HuH-7 (cell line): ENCODE results near the gene SYNDIG1.

Experiments used
- DNase-seq: peaks from one replicate; pipeline ENCODE4 v3.0.0; 2011; ENCODE audit warnings: low spot score

The SYNDIG1 gene

DNA sequence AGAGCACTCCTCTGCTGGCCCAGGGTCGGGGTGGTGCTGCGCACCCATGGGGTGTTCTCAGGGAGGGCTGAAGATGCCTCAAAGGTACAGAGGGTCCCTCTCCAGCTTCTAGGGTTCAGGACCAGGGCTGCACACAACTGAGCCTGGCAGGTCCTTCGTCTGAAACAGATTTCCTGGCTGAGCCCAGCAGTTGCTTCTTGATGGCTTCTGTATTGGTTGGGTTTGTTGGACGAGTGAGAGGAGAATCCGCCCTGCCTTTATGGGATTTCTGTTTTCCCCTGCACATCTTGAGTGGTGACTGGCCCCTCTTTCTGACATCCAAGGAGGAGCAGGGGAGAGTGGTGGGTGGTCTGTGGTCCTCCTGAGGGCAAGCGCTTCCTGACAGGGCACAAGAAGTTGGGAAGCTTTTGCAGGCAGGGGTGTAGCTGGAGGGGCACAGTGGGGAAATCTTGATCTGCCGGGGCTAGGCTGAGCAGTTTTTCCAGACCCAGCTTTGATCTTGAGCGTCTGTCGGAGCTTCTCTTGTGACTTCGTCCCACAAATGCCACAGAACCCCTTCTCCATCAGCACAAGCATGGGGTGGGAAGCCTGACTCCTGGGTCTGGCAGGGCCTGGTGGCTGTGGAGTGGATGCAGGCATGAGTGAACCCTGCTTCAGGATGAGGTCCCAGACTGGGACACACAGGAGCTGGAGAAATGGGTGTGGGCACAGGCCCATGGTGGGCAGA is 116.5 kb downstream of the SYNDIG1 start:
- no peak for DNase-seq

DNA sequence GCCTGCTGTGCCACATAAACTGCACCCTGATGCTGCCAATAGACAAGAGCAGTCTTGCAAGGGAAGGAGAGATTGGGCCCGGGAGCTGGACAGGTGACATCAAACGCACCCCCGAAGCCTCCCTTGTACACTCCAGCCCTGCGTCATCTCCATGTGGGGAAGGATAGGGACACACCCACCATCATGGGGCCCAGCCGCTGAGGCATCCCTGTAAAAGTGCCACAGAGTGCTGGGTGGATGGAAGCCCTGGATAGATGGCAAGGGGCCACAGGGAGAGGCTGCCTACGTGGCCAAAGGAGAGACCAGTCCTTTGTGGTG is 117.1 kb downstream of the SYNDIG1 start:
- DNase-seq: no peak

DNA sequence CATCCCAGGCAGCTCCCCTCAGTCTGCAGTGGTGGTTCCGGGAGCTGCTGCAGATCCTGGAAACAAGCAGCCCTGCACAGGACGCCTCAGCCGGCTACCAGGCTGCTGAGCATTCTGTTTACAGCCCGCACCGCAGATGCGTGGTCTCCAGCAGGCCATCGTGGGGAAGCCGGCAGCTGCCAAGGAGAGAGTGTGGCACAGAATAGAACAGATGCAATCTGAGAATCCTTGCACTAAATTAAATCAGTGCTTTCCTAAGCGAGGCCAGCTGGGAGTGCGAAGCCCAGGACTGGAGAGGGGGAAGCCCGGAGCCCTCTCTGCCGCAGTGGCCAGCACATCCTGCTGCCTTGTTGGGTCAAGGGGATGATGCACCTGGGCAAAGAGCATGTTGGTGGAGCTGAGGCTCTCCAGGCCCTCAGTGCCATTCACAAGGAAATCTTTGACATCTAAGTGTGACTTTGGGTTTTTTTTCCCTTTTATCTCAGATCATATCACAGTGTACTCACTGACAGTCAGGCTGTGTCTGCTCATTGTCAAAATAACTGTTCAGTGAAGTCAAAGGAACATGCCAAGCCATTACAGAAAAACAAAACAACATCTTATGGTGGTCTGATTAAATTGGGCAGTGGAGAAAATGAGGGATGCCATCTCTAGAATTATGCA is 118.1 kb downstream of the SYNDIG1 start:
- no peak for DNase-seq

DNA sequence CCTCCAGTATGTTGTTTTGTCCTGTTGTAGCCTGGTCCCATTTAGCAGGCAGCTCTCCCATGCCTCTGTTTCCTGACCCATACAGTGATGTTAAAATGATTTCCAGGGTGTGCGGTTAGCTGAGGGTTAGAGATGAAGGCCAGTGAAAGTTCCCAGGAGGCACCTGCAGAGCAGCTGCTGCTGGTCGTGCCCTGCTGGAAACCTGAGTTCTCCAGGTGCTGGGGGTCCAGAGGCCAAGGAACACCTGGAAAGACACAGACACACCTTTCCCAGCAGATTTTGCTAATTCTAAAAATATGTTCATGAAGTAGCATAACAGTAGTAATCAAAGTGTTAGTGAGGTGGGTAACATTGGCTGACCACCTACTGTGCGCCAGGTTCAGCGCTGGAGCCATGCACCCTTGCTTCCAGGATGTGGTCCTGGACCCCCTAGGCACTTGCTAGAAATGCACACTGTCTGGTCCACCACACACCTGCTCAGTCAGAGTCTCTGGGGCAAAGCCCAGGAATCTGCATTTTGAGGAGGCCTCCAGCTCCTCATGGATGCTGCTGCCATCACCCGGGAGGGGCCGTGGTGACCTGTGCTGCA is 118.7 kb downstream of the SYNDIG1 start:
- DNase-seq: no peak

- no peak for DNase-seq
Measured at GRCh38 chr20:24588725-24589340, 119.4 kb downstream of the SYNDIG1 start.

DNA sequence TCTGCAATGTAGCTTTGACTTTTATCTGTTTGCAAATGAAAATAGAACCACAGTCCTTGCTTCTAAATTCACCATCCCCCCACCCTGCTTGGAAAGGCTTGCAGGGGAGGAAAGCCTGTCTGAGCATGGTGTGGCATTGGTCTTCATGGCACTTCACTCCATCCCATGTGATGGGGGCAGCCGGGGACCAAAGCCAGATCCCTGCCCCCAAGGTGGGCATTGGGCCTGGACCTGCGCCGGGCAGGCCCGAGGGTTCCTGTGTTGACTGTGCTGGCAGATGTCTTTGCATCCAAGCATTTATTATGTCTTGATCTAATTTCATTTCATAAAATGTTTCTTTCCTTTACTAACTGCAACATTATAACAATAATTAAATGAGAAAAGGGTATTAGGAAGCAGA is 120.0 kb downstream of the SYNDIG1 start:
- no peak for DNase-seq

- no peak for DNase-seq
Measured at GRCh38 chr20:24589815-24590177, 120.4 kb downstream of the SYNDIG1 start.

DNA sequence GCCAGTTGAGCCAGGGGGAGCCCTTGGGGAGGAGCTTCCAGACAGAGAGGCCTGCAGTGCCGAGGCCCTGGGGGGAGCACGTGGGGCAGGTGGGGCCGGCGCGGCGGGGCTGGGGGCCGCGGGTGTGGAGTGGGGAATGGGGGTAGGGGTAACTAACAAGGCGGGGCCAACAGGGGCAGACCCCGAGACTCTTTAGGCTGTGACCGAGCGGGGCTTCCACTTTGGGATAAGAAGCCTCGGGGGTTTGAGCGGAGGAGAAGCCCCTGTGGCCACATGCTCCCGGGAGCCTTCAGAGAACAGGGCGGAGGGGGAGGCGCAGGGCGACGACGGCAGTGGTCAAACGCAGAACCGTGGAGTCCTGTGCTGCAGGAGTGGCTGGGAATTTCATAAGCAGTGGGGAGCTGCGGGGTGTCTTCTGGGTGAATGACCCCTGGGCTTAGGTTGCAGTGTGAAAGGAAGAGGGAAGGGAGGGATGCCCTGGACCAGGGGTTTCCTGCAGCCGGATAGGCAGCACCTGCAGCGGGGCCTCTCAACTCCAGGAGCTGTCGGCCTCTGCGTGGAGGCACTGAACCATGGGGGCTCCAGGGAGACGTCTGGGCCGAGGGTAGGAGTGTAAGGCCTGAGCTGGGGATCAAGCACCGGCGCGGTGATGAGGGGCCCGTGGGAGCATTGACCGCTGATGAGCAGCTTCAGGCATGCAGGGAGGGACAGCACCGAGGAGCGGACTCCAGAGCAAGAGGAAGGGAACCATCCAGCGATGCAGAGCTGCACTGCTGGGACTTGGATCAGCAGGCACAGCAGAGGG is 121.0 kb downstream of the SYNDIG1 start:
- DNase-seq: no peak

DNA sequence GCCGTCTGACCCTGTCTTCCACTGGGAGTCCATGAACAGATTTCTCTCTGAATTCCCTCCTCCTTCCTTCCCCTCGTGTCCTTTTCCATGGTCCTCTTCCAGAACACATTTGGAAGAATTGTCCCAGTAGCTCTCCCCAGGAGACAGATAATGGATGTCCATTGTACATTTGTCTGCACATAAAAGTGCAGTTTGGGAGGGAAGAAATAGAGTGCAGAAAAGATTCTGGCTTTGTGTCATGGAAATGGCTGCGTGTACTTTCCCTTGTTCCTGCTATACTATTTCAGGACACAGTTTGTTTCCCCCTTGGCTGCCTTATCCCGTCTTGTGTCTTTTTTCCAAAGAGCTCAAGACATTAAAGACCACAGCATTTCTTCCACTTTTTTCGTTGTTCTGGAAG is 127.6 kb downstream of the SYNDIG1 start:
- DNase-seq: no peak

- DNase-seq: no peak
Measured at GRCh38 chr20:24598346-24598745, 128.9 kb downstream of the SYNDIG1 start.

- no peak for DNase-seq
Measured at GRCh38 chr20:24598996-24599395, 129.6 kb downstream of the SYNDIG1 start.

GRCh38 chr20:24600012-24600411 is 130.6 kb downstream of the SYNDIG1 start:
- DNase-seq: no peak

GRCh38 chr20:24603454-24603853 is 134.0 kb downstream of the SYNDIG1 start:
- DNase-seq: no peak

GRCh38 chr20:24604966-24605665 is 135.7 kb downstream of the SYNDIG1 start:
- no peak for DNase-seq

DNA sequence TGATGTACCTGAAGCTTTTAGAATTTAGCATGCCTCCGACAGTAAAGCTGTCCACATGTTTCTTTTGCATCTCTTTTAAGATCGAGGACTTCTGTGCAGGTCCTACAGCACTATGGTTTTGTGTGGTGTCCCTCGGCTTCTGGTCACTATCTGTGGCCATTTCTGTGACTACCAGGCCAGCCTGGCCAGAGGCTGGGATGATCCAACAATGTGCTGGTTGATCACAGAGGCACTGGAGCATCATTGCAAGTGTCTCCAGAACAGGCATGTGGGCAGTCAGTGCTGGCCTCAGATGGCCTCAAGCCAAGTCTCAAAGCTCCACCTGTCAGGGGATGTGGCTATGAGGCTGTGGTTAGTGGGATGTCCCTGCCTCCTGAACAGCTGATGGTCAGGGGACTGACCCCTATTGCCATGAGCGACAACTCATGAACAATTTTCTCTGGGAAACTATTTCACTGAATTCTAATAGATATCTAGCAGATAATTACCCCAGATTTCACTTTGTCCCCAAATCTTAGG is 136.6 kb downstream of the SYNDIG1 start:
- DNase-seq: no peak

- DNase-seq: no peak
Measured at GRCh38 chr20:24607402-24607801, 138.0 kb downstream of the SYNDIG1 start.

GRCh38 chr20:24608926-24609667 is 139.7 kb downstream of the SYNDIG1 start:
- DNase-seq: no peak

DNA sequence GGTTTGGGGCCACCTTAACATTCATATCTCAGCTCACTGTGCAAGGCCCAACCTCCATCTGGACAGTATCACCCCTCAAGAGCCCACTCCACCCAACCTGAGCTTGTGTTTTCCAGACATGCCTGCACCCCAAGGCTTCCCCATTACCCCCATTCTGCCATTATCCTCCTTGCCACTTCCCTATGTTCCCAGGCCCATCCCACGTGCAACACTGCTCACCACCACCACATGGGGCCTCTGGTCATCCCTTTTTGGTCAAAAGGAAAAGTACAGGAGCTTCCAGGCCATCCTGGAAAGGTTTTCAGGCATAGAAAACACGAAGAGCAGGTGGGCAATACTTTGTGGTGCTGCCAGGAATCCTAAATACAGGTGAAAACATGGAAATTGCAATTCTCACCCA is 140.3 kb downstream of the SYNDIG1 start:
- no peak for DNase-seq

DNA sequence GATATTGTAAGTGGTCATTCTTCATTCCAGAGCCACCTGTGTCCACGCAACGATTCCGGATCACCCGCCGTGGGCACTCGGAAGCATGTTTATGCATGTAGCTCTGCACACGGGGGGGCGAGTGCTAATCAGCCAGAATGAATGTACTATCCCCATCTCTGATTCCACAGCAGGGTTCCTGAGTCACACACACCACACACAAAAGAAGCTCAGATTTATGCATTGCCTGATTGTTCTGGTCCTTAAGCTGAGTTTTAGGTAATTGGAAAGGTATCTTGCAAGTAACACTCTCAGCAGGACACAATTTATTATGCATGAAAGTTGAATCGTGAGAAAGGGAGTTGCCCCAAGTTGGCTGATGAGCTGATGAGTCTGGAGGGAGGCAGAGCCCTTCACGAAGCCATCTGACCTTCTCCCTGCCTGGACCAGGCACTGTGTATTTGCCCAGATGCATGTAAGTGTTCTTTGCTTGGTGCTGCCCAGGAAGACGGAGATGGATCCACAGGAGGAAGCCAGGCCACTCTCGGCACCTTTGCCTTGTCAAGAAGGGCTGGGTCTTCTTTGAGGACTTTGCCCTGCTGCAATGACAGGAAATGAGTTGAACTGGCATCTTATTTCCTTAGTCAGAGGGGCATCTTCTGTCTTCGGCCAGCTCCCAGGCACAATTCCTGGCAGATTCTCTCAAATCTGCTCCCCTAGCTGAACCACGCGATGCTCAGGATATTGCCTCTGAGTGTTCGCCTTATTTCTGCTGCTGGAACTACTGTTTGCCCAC is 141.1 kb downstream of the SYNDIG1 start:
- DNase-seq: no peak
